ENCODE data around the gene PHACTR2.

PHACTR2 gene

DNA sequence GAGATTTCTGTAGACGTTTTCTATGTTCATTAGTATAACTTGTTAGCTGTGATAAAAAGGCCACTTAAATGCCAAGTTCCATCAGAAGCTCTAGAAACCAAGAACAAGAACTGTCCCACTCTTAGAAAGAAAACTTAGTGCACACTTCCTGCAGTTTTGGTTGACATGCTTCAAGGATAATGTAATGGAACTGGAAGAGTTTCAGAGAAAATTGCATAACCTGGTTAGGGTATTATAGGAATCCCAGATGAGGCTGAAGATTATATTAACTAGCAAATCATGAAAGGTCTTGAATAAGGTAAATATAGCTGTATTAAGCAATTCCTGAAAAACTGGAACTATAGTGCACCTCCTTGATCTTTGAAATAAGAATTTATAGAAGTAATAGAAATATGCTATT lies 1.8 kb upstream of the PHACTR2 start:
- DNase-seq = no peak

DNA sequence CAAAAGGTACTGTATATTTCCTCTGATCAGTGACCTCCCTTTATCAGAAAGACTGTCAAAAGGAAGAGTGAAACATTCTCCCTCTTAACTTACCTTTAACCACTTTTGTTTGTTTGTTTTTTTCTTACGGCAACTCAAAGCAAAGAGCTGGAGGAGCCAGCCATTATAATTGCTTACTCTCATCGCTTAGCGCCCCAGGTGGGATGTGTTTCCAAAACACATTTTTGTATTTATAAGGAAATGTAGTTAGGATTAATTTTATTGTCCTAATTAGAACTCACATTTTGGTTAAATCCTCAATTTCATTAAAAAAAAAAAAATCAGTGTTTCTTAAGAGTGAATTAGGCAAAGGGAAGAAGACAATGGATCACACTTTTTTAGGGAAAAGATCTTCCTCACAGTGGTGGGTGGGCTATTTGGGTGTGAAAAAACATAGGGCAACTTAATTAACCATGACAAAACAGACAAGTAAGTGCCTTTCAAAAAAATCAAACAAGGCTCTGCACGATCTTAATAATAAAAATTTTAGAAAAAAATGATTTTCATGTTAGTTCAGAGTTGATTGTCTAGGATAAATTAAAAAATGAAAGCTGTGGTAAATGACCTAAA lies 1.2 kb upstream of the PHACTR2 start:
- DNase-seq = no peak

DNA sequence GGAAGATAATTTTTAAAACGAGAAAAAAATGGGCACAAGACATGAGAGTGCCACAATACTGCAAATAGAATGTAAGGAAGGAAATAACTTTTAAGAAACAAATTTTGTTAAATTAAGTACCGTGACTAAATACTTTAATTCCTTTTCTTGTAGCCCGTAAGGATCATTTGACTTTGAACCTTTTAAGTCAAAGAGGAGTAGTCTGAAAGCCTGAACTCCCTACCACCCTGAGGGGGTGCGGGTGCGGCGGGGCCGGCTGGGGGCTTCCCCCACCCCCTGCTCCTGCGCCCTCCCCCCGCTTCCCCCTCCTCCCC lies 231 bp upstream of the PHACTR2 start:
- DNase-seq = no peak

DNA sequence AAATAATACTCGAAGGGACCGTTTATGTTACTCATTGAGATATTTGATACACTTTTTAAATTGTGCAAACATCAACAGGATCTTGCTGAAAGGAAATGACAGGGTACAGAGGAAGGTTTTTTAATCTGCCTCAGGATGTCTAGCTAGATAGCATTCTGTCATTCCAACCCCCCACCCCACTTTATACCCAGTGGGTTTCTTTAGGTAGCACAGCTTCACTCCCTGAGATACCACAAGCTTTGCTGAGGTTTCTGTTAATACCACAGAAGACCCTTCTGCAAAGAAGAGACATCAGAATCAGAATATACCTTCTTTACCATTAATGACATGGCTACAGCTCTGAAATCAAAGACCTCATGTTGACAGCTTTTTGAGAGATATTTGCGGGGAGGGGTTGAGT lies 1.3 kb downstream of the PHACTR2 start:
- DNase-seq = no peak

DNA sequence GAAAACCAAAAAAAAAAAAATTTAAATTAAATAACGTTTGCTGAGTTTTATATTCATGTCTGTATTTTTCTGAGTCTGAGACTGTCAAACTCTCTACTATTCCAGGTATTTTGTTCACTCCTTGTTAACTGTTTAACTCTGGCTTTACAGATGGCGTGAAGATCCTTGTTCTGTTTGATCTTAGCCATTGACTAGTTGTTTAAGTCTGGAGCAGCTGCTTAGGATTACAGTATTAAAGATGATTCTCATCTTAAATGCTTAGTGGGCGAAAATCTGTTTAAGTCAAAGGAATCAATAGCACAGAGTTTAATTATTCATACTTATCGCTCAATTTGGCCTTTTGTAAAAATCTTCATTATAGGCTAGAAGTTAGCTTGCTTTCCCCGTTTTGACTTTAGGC lies 2.4 kb downstream of the PHACTR2 start:
- DNase-seq = no peak

DNA sequence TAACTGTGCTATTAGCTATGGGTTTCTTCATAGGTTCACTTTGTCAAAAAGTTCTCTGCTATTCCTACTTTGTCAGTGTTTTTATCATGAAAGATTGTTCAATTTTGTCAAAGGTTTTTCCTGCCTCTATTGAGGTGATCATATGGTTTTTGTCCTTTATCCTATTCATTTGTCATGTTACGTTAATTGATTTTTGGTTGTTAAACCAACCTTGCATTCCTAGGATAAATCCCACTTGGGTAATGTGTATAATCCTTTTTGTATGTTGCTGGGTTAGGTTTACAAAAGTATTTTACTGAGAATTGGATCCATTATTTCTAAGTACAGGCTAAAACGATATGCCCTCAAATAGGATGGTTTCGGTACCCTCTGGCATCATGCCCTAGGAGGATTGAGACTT lies 5.0 kb downstream of the PHACTR2 start:
- DNase-seq = no peak

DNA sequence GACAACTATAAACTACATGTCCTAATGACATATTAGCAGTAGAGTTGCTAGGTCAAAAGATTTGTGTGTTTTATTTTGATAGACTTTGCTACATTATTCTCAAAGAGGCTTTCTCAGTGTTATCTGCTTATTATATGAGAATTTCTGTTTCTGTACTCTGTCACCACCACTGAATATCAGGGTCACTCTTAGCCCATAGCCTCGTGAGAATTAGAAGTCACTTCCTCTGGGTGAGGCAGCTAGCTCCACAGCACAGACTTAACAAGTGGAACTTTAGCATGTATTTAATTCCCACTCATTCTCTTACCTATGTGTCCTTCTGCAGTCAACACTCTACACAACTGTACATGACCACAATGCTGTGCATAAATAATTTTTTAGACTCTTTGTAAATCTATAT lies 6.7 kb downstream of the PHACTR2 start:
- DNase-seq = no peak

DNA sequence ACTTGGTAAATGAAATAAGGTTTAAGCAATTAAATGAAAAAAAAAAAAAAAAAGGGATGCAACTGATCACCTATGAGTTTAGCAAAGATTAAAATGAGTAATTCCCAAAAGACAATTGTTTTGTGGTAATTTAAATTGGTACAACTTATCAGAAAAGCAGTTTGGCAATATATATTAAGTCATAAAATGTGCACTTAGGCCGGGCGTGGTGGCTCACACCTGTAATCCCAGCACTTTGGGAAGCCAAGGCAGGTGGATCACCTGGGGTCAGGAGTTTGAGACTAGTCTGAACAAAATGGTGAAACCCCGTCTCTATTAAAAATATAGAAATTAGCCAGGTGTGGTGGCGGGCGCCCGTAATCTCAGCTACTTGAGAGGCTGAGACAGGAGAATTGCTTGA lies 7.9 kb downstream of the PHACTR2 start:
- no peak for DNase-seq

DNA sequence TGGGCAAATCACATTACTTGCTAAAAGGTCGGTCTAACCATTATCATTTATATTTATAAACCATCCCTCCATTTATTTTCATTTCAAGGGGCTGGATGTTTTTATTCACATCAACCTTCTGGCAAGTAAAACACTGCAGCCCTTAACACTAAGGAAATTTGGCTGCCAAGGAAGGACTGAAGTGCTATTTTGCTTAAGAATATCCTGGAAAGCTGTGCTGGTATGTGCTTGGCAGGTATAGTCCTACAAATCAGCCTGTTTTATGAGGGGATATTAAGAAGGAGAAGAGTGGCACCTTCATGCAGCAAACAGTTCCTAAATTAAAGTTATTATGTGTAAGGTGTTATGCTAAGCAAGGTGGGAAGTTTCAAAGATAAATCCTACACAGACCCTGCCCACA lies 9.8 kb downstream of the PHACTR2 start:
- no peak for DNase-seq

DNA sequence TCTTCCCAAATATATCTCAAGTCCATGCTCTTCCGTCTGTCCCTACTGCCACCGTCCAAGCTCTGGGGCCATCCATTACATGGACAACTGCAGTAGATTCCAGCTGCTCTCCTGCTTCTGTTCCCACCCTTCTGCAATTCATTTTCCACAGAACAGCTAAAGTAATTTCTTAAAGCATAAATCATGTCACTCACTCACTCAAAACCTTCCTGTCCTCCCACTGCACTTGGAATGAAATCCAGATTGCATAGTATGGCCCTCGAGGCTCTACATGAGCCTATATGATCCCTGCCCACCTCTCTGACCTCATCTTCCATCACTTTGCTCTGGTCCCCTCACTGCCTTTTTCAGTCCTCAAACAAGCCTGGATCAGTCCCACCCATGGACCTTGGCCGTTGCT lies 10.9 kb downstream of the PHACTR2 start:
- no peak for DNase-seq

DNA sequence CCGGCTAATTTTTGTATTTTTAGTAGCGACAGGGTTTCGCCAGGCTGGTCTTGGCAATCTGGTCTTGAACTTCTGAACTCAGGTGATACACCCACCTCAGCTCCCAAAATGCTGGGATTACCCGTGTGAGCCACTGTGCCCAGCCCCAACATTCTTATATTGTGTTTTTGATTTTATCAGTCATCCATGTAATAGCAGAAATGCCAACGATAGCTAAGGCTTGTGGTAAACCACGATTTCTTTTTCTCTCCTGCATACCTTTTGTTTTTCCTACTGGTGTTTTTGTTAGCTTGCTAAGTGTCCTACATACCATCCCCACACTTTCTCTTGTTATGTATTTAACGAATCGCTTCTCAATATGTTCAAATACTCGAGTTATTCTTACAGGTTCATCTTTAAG lies 12.1 kb downstream of the PHACTR2 start:
- DNase-seq = no peak

DNA sequence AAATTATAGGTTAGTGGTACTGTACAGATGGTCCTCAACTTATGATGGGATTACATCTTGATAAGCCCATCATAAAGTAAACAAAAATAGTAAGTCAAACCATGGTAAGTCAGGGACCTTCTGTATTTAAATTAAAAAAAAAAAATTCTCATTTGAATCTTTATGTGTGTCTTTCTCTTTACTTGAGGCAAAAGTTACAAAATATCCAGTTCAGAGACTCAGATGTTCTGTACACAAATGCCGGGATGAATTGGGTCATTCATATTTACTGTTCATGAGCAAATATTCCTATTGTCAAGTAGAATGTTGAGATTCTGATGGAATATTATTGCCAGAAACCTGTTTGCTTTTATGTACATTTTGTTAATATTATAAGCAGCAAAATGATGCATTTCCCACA lies 13.4 kb downstream of the PHACTR2 start:
- no peak for DNase-seq

DNA sequence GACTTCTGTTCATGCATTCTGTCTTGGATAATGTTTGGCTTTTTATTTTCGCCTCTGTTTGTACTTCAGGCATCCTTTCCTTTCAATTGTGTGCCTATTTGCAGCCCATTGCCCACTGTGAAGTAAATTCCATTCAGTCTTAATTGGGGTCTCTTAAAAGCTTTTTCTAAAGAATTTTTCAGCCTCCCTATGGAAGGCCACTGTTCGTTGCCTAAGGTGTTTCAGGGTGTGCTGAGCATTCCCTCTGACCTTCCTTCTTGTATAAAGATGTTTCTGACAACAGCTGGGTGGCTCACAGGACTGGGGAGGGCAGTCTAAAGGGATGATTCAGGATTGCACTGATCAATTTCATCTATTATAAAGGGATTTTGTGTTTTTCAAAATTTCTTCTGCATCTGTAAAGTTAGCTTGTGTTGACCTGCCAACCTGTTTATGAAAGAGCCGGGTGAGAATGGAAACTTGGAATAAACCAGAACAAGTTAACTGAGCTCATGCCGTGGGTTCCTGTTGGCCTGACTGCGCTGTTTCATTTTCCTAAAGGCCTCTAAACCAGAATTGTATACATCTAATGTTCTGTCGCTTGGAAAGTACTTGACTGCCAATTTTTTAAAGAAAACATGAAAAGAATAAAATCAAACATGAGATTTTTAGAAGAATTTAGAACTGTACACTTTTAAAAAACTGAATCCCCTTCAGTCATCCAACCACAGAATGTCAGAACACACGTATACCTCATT lies 14.3 kb downstream of the PHACTR2 start:
- no peak for DNase-seq

DNA sequence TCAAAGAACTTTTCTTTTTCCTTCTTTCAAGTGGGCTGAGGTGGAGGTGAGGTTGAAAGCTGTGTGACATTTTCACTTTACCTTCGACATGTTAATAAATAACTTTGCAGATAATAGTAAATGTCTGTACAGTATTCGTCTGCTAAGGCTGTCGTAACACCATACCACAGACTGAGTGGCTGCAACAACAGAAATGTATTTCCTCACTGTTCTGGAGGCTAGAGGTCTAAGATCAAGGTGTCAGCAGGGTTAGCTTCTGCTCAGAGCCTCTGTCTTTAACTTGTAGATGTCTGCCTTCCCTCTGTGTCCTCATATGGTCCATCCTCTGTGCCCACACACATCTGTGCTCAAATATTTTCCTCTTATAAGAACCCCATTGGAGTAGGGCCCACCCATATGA lies 14.9 kb downstream of the PHACTR2 start:
- DNase-seq = no peak

DNA sequence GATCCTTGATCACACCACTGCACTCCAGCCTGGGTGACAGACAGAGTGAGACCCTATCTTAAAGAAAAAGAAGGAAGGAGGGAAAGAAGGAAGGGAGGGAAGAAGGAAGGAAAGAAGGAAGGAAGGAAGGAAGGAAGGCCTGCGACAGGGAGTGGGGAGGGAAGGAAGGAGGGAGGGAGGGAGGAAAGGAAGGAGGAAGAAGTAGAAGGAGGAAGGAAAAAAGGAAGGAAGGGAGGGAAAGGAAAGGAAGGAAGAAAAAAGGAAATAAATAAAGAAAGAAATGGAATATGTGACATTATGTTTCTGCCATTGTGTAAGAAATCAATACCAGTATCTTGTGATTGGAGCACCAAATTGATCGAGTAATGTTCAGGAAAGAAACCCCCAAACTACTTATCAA lies 16.2 kb downstream of the PHACTR2 start:
- no peak for DNase-seq

DNA sequence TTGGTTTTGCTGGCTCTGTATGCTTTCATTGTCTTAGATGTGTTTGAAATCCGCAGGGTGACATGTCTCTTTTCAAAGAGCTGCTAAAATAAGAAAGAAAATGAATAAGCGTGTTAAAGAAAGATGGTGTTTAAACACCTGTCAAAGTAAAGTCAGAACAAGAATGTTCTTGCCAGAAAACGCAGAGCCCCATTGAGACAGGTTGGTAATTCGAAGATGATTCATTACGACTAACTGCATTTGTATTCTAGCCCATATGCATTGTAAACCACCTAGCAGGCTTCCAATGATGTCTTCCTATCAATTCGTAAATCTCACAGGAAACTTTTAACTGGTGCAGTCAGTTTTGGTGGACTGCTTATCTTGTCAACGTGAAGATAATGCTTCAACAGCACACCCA lies 16.8 kb downstream of the PHACTR2 start:
- no peak for DNase-seq

DNA sequence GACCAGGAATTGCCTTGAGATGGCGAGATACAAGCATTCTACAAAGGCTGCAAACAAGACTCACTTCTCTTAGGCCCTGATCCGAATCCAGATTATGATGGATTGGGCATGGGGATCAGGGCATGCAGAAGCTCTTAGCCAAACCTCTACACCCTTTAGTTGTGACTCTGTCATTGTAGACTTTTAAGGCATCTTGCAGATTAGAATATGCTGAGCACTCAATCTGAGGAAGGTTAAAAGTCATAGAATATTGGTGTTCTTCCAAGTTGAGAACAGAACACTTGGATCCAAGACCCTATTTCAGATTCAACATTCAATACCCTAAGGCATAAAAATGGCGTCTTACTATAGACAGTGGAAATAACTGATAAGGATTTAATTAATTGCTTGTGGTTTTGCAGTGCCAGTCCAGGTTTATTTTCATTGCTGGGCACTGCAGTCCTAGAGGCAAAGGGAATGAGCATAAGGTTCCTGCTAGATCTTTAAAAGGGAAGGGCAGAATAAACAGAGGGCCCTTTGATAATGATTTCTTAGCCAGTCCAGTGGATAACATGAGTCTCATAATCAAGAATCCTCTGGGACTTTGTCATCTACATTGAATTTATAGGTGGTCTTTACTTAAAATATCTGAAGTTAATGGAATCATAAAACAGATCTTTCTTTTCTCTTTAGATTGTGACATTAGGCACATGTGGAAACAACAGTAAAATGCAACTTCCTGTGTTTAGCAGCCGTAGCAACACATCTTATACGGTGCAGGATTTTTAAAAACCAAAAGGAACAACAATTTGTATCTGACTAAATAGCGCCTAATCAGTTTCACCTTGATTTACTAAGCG lies 17.6 kb downstream of the PHACTR2 start:
- no peak for DNase-seq

DNA sequence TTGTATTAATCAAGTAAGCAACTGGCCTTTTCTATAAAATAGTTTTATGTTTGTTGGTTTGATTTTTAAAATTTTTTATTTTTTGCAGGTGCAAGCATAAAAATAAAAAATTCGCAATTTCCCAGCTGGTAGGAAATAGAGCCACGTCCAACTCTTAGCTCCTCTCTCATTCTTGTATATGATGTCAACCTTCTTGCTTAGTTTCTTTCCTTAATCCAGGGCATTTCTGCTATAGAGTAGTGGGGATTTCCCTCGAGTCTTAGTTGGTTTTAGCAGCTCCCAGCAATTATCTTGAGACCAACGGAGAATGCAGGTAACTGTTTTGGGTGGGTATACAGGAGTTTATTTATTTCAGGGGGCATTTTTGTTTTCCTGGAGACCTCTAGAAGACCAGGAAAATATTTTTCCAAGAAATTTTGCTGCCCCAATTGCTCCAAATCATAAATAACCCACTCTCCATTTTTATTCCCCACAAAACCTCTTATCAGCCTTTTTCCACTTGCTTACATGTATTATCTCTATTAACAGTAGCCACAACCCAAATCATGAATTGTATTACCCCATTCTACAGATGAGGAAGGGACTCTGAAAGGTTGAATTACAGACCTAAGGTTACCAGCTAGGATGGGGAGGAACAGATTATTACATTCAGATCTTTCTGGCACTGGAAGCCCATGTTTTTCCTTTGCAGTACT lies 18.4 kb downstream of the PHACTR2 start:
- DNase-seq = no peak

DNA sequence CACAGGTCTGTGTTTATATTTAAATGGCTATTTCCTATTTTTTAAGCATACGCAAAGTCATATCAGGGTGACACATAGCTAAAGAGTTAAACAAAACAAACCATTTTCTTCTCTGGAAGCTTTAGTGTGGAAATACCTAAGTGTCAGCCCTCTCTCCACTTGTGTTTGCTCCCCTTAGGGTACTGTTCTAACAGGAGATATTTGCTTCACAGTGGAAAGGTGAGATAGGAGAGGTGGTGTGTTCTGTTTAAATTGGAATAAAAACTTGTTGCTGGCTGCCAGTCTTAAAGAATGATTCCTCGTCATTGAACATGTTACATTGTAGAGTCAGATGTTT lies 18.9 kb downstream of the PHACTR2 start:
- no peak for DNase-seq

DNA sequence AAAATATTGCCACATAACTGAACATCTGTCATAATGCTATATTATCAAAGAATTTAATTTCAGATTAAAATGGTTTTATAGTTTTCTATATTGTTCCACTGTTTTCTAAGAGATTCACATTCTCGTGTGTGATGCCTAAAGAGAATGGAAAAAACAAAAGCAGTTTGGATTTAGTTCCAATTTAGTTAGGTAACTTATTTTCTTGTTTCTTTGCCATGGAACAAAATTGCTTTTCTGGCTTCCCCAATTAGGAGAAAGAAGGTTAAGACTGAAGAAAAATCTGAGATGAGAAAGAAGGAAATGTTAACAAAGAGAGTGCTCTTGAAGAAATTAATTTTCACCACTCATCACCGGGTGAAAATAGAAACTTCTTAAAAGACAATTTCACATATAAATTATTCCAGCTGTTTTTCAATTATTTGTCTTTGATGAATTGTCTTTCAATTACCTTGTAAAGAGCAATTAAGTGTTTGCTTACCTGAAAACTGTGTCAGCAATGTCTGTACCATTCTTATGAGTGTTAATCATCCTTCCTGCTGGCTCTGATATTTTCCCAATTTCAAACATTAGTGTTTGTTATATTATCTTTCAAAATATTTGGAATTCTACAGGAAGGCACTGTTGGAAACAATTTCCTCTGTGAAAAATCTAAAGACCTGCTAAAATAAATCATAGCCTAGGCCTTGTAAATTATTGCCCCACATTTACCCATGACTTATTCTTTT lies 19.5 kb downstream of the PHACTR2 start:
- no peak for DNase-seq

DNA sequence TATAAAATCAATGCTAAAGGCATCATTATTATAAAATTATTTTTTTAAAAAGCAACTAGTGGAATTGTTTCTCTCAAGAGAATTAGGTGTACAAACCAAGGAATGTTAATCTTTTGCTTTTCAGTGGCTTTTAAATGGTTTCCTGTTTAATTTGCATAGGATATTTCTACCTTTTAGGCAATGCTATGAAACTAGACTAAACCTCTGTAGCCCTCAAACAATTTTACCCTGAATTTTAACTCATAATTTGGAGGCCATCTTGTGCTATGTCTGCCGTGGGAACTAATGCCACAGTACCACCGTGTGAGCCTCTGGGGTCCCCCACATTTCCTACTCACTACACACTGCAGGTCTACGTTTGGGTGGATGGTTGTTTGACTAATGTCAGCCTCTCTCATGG lies 20.6 kb downstream of the PHACTR2 start:
- no peak for DNase-seq

DNA sequence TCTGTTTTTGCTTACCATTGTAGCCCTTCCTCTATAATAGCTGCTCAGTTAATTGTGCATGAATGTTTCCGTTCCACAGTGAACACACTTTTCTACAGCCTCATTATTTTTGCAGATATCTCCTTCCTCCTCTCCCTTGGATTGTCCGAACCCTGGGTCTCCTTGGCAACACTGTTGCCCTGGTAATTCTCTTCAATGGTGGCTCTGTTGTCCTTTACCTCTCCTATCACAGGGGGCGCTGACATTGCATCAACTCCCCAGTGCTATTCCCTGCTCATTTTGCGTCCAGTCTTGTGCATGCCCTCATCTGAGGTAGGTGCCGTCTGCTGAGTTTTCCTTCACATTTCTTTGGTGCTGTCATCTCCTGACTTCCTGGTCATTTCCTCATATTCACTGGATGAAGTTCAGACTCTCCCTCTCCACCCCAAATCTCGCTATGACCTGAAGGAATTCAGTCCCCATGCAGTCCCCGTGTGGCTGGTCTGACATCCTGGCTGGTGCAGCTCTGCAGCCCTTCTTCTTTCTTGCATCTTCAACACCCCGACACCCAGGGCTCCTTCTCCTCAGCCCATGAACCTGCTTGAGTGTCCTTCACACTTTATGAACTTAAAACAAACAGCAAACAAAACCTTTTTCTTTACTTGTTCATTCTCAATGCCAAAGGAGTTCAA lies 21.1 kb downstream of the PHACTR2 start:
- no peak for DNase-seq

DNA sequence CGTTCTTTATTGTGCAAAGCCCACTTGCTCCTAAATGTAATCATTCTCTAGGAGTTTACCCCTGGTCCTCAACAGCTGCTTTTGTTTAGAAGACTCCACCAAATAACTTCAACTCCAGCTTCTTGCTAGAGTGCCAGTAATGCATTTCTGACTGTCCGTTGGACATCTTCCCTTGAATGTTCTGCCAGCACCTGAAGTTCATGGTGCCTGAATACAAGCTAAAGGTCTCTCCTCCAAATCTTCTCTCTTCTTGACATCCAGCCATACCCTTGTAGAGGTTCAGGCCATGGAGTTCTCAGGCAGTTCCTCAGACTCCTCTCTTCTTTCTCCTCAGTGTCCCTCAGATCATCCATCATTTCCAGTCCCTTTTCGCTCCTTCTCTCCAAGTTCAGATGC lies 21.7 kb downstream of the PHACTR2 start:
- no peak for DNase-seq
